ENCODE data around the gene KCNC1.

Gene KCNC1

DNA sequence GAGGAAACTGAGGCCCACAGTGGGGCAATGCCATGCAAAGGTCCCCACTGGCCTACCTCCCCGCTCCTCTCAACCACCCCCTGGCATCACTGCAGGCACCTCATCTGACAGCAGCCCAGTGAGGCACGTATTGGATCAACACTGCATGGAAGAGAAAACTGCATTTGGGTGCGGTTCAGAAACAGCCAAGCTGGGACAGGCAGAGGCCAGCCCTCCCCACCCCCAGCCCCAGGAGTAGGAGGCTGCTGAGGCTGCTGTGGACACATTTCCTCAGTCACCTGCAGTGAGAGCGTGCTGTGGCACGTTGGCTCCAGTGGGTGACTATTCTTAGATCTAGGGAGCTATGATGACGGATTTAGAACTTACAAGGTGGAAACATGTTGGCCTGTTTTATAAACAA is 63.7 kb downstream of the KCNC1 start:
- peak; percentile 52 for DNase-seq

DNA sequence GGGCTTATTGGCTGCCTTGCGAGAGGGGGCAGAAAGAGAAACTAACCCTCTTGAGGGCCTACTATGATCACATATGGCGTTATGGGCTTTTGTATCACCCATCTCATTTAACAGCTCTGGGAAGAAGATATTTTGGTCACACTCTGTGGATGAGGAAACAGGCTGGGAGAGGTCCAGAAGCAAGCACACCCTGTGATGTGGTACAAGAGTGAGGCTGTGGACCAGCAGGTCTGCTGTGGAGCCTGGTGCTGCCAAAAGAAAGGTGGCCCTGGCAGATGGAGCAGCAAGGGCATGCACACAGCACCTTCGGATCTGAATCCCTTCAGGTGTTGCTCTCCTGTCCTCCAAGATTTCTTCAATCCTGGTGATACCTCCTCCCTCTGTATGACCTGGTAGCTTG is 64.1 kb downstream of the KCNC1 start:
- peak; percentile 31 for DNase-seq

DNA sequence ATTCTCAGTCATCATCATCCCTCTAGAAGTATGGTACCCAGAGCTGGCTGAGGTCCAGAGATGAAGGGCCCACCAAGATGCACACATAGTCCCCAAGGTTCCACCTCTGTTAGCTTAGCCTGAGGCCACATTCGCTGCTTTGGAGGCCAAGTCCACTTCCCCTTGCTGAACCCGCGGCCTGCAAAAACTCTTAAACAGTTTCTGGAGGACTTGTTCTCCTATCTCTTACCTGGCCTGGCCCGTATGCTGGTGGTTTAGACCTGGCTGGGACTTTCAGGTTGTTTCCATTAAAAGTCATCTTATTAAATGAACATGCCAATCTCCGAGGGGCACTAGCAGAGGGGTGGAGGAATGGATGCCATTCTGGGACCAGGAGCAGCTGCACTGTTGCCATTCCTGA is 64.6 kb downstream of the KCNC1 start:
- DNase-seq: peak; percentile 19

DNA sequence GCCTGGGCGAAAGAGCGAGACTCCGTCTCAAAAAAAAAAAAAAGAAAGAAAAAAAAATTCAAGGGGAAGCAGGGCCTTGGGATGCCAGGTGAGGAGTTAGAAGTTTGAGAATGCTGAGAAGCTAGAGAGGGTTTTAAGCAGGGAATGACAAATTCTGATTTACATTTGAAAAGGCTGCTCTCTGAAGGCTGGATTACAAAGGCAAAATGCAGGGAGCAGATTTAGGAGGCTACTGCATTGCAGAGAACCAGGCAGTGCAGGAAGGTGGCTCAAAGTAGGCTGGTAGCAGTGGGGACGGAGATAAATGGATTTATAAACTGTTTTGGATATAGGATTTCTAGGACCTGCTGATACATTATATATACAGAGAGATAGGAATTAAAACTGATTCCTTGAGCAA is 66.6 kb downstream of the KCNC1 start:
- no peak for DNase-seq

DNA sequence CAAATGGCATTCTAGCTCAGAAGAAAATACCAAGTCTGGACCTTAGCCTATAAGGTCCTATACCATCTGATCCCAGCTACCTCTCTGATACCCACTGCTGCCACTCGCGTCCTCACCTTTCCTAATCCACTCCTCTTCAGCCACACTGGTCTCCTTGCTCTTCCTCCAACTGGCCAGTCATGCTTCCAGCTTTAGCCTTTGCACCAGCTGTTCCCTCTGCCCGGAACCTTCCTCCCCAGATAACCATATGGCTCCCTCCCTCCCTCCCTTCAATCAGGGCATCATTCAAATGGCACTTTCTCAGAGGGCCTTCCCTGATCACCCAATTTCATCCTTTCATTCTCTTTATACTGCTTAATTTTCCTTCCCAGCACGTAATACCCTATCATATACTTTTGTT is 67.9 kb downstream of the KCNC1 start:
- no peak for DNase-seq

DNA sequence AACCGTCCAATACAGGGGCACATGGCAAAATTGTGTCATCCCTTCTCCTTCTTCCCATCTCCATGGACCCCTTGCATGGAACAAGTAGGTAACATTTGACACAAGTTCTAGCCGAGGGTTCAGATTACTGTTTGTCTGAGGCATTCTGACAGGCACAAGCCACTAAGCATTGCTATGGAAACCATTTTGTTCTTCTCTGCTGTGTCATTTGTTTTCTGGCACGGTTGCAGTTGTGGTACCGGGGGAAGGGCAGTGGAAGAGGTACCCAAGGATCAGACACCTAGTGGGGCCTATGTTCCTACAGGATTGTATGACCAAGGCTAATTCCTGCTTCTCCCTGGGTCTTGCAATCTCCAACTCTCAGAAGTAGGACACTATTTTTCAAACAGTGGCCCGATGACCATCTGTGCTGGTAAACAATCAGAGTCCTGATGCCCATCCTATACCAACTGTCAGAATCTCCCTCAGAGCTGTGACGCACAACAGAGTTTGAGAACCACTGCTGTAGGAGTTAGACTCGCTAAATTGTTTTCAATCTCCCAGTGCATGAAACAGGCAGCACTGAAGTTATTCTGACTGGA is 69.3 kb downstream of the KCNC1 start:
- DNase-seq: no peak

DNA sequence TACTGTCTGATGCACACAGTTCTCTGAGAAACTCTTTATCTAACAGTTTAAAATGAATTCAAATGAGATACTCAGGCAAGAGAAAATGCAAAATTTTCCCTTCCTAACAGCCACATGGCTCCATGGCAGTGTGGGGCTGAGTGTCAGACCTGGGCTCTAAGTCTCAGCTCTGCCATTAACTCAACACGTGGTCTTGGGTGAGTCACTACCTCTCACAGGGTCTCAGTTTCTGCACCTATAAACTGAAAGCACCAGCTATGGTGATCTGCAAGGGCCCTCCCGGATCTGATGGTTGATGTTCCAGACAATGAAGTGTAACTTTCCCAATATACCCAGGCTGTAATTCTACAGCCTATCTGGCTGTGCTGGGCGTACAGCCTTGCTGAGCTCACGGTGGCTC is 70.5 kb downstream of the KCNC1 start:
- DNase-seq: no peak

DNA sequence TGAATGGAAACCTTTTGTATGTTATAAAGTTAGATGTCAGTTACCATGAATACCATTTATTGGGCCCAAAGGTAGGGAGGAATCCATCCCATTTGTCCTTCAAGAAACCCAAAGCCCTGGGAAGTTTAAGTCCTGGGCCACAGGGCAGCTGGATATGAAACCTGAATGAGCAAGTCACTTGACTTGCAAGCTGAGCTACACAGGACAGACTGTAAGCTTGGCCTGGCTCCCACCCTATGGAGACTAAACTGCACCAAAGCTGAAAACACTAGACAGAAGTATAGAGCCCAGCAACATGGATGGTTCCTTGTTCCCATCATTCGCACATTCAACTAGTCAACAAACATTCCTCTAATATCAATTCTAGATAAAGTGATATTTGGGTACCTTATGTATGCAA is 71.3 kb downstream of the KCNC1 start:
- DNase-seq: no peak

DNA sequence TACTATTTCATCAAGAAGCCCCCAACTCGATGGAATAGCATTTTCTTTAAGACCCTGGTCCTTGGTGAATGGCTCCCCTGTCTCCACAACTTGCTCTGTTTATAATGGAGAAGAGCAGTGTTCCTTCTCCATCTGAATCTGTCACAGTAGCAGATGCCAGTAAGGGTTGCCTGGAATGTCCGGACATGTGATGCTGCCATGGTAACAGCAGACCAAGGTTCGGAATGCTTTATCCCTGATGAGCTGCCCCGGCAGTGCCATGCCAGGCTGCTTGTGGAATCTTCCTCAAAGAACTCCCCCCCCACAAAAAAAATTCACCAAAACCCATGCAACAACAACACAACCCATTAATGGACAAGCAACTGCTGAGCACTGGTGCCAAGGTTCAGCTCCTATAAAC is 72.5 kb downstream of the KCNC1 start:
- DNase-seq: no peak

DNA sequence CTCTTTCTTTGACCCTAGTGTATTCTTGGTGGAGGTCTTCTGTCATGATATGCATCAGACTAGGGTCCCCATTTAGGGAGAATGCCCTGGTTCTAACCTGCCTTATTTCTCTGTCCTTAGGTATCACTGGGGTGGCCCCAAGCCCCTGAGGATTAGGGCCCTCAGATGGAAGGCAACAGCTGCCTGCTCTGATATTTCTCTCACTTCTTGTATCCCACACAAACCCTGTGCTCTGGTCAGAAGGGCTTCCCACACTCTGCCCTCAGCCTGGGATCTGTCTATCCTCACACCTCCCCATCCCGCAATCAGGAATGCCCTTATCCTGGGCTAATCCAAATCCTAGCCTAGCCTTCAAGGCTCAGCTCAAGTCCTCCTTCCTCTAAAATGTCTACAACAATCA is 75.5 kb downstream of the KCNC1 start:
- DNase-seq: no peak

DNA sequence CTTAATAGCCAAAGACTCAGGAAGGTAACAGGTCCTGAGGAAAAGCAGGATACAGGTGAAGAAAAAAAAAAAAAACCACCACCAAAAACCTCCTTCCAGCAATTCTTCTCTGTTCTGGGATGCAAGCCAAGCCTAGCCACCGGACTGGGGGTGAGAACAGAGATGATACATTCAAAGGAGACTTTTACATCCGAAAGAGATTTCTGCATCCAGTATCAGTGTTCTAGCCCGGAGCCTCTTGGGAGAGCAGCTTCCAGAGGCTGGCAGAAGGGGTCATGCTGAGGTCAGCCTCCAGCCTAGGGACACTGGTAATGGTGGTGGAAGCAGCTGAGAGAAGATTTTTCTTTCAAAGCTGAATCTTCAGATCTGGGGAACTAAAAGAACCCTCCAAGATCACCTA is 76.2 kb downstream of the KCNC1 start:
- no peak for DNase-seq

DNA sequence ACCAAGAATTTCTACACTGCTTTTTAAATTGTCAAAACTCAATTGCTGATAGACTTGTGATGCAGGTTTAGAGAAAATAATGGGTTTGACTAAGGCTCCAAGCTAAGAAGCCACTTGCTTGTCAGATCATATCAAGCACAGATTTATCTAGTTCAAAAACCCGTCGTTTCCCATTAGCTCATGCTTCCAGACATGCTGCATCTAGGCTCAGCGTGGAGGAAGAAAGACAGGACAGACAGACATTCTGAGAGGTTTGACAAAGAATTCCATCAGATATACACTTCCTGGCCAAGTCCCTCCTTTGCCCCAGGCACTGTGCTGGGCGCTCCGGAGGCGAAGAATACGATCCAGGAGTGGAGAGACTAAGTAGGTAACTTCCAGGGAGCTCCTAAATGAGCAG is 76.8 kb downstream of the KCNC1 start:
- DNase-seq: no peak

DNA sequence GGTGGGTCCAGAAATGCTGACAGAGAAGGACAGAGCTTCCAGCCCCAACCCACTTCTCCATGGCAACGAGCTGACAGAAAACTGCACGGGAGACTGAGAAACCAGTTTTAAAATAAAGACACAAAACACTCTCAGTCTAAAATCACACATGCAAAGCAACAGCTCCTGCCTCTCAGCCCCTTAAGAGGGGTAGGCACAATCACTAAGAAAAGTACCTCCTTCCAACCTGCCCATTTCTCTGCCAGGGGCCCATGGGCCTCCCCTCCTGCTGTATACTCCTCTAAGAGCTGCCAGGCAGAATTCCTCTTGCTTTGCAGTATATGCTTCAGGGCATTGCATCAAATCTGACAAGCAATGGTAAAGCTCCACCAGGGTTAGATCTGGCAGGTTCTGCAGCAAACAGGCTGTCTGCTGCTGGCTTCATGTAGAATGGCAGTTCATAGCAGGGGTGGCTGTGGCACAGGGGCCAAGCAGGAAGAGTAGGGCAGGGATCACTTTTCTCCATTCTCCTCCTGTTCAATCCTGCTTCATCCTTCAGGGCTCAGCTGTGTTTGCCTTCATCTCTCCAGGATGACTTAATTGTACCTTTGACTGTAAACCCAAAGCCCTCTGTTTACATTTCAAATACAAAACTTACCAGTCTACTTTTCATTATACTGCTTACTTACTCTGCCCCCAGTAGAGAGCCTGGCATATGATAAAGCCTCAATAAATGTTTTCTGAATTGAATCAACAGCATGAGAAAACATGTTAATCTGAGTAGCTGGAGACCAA is 77.7 kb downstream of the KCNC1 start:
- DNase-seq: no peak

DNA sequence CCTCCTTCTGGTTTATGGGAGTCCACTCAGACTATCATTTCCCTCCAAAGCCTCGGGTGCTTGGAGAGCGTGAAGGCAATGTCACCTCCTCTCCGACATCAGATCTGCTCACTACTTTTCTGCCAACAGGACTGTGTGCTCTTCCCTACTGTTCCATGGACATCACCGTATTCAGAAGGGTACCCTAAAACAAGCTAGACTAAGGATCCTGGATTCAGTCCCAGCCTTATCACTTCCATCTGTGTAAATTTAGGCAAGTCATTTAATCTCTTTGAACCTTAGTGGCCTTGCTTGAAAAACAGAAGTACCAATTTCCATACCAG is 78.2 kb downstream of the KCNC1 start:
- DNase-seq: no peak

DNA sequence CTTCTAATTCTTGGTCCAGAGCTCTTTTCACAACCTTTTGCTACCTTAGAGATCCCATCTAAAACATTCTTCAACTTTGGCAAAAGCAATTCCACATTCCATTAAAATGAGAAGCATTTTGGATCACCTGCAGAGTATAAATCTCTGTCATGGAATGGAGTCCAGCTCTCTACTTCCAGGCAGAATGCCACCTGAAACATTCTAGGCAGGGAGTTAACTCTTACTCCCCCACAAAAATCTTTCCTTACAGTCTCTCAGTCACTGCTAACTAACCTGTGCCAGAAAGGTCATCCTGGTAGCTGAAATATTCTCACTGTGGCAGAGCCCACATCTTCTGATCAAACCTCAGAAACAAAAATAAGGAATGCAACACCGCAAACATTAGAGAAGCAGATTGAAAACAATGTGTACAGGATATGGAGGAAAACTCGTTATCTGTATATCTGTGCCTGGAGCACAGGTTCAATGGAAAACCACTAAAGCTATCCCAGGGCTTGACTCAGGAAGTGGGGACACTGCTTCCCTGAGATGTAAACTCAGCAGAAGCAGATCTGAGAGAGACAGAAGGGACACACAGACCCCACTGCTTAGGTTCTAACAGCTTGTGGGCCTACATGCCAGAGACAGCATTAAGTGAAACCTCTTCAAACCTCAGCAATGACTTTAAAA is 78.9 kb downstream of the KCNC1 start:
- no peak for DNase-seq

DNA sequence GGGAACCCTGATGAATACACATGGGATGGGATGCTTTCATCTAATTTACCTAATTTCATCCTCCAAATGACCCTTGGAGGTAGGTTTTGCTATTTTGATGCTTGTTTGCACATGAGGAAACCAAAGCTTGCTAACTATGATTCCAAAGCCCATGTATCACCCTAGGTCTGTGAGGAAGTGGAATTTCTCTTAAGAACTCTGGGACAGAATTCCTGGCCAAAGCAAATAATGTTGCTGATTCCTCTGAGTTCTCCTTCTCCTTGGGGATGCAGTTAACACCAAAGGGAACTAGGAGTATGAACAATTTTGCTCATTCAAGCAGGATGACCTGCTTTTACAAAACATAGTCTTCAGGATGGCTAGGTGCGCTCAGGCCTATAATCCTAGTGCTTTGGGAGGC is 80.0 kb downstream of the KCNC1 start:
- DNase-seq: no peak

DNA sequence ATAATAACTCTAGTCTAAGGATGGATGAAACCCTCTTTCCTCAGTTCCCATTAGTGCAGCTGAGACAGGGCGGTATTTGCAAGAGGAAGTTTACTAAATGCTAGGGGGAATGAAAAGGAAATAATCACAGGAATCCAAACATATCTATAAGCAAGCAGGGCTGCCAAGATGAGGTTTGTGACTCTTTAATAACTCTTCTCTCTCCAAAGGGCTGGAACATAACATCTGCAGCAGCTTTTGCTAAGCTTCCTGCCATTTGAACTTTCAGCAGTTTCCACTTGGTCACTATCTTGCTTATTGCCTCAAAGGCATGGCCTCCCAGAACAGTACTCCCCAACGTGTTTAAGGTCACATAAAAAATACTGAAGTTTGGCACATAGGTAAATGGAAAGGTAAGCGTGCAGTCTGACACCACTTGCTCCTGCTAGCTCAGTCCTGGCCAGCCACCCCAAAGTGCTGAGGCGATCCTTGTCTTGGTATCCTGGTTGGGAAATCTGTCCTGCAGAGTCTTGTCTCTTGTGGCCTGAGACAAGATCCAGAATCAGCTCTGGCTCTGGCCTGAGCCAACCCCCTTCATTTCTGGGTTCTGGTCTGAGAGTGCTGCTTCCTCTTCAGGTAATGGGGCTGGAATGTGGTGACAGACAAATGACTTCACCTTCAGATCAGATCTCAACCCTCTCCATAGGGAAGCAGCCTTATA is 81.8 kb downstream of the KCNC1 start:
- no peak for DNase-seq

DNA sequence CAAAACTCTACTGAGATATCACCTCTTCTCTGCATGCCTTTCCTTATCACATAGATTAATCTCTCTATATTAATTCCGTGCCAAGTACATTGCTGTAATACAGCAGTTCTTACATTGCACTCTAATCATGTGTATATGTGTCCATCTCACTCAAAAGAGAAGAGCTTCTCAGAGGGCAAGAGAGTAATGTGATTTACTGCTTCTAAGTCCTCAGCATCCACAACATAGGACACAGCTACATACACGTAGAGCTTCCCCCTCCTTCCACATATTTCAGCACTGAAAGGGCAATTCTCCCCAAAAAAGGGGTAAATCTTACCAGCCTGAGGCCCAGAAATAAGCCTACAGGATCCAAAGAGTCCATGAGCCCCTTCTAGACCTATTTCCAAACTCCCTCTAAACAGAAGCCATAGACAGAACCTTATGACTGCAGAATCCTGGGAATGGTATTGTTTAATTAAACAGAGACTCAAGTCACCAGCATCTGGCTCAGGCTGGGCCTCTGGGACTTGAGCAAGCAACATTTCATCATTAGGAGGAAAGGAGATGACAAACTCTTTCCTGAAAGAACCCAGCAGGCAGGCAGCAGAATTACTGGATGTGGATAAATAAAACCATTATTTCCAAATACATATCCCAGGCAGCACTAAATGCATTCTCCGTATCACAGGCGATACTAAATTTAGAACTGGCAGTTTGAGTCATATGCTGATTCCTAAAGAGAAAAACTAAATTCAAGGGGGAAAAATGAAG is 87.2 kb downstream of the KCNC1 start:
- DNase-seq: no peak

DNA sequence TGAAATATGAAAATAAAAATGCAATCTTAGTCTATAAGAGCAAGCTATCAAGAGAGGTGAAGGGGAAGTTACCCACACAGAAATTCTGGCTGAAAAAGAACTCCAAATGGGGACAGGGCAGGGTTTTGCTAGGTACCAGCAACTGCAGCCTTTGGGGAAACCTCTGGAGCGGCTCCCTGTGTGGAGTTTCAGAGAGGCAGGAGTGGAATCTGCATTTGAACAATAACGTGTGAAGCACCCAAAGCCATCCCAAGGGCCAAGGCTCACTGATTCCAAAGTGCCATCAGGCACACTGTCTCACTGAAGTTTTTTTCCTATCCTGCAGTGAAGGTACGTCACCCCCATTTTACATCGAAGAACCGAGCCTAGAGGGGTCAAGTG is 87.8 kb downstream of the KCNC1 start:
- DNase-seq: no peak

DNA sequence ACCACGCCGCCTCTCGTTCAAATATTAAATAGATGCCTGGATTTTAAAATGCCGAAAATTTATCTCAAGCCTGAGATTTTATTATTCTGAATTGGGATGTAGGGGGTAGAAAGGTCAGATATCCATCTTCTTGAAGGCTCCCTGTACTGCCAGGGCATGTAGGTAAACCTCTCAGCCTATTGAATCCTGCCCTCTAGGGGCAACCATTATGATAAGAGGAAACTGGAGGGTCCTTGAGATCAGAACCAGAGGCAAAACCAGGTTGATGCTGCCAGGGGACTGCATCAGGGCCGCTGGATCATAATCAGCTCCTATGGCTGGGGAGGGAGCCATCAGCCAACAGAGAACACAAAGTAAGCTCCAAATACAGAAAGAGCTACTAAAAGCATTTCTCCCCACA is 92.4 kb downstream of the KCNC1 start:
- DNase-seq: no peak

DNA sequence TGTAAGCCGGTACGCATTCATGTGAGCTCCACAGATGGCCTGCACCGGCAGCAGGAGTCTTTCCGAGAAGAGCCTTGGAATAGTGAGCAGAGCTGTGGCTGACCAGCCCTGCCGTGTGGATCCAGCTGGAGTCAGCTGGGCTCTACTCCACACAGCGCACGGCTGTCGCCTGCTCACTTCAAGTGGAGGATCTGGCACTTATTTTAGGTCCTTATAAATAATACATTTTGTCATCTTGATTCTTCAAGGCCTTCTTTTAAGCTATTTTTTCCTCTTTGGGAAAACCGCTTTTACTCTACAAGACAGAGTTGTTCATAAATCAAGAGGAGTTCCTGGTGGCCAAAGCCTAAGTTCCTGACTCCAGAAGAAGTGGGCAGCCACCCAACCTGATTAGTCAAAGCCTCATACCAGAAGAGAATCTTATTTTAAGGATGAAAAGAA is 93.8 kb downstream of the KCNC1 start:
- DNase-seq: no peak

DNA sequence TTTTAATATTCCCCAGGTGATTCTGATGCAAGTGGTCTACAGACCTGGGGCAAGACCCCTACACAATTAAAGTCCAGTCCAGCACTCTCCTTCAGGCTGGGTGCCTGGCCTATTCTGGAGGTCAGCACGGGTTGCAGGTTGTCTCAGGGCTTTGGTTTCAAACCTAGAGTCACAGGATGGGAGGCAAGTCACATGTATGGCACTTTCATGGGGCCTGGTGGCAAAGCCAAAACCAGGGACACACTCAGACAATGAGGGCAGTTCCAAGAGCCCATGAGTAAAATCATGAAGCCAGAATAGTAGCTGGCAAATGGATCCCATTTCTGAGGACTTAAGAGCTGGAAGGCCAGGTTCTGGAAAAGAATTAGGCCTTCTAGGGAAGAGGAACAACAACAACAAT is 96.6 kb downstream of the KCNC1 start:
- no peak for DNase-seq

DNA sequence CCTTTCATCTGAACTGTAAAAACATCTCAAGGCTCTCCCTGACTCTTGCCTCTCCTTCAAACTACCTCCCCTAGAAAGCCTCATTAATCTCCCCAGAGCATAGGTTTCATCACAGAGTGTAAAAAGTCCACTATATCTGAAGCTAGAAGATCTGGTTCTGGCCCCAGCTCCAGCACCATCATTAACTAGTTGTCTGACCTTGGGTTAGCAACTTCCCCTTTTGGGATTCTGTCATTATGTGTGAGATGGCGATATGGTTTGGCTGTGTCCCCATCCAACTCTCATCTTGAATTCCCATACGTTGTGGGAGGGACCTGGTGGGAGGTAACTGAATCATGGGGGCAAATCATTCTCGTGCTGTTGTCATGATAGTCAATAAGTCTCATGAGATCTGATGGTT is 97.3 kb downstream of the KCNC1 start:
- no peak for DNase-seq
